Tibial artery (tissue), 4 donors: ENCODE data around the gene CLCA1.

ENCODE experiments used
- DNase-seq, 2 donors: peaks; one replicate each; pipeline ENCODE4 v3.0.0-alpha.2; 2019
- H3K27ac ChIP-seq, 2 donors: fragments of 200-600 bp; sonication (generic) in 1 of 2; 1 replicate in 1 of 2; 2 replicates in 1 of 2; pipeline ENCODE4 v1.5.1; 2018 to 2019; ENCODE audit warnings: mild to moderate bottlenecking in 1 of 2
- H3K27me3 ChIP-seq, 2 donors: fragments of 200-600 bp; sonication (generic) in 1 of 2; one replicate each; pipeline versions ENCODE4 v1.5.1 to v1.6.0; 2016 to 2019
- H3K36me3 ChIP-seq, 3 donors: fragments of 200-600 bp; sonication (generic) in 2 of 3; one replicate each; pipeline ENCODE4 v1.5.1; 2016 to 2019; ENCODE audit warnings: mild to moderate bottlenecking in 2 of 3
- H3K4me1 ChIP-seq, 4 donors: fragments of 200-600 bp; sonication (generic) in 2 of 4; 1 replicate in 3 of 4; 2 replicates in 1 of 4; pipeline ENCODE4 v1.5.1; 2016 to 2019
- H3K4me3 ChIP-seq, 2 donors: fragments of 200-600 bp; sonication (generic) in 1 of 2; 1 replicate in 1 of 2; 2 replicates in 1 of 2; pipeline ENCODE4 v1.5.1; 2018 to 2019; ENCODE audit warnings: mild to moderate bottlenecking in 2 of 2
- H3K9me3 ChIP-seq, 3 donors: fragments of 200-600 bp; sonication (generic) in 1 of 3; one replicate each; pipeline ENCODE4 v1.5.1; 2016 to 2019
- intact Hi-C: fragments of 100-400 bp; cut with DNase I; formaldehyde crosslinking; loops from one replicate; pipeline ENCODE4 v1.15.0; 2023; ENCODE audit warnings: low total_unique reads
- TF ChIP-seq, protein P1 (sequence below), 2 experiments: fragments of 200-600 bp in 1 of 2; fragments of 450-650 bp in 1 of 2; IDR thresholded peaks; one replicate each; pipeline ENCODE4 v1.5.1; 2017 to 2019; ENCODE audit warnings: antibody characterized with exemption in 2 of 2, mild to moderate bottlenecking in 1 of 2, moderate library complexity in 1 of 2

The CLCA1 gene

GRCh38 chr1:86468501-86468977 is at the start of gene CLCA1:
CLCA1 (plus strand) TSS chr1:86468927; CDS start chr1:86468972, 45 bp downstream.
- TF ChIP-seq, protein P1, sequence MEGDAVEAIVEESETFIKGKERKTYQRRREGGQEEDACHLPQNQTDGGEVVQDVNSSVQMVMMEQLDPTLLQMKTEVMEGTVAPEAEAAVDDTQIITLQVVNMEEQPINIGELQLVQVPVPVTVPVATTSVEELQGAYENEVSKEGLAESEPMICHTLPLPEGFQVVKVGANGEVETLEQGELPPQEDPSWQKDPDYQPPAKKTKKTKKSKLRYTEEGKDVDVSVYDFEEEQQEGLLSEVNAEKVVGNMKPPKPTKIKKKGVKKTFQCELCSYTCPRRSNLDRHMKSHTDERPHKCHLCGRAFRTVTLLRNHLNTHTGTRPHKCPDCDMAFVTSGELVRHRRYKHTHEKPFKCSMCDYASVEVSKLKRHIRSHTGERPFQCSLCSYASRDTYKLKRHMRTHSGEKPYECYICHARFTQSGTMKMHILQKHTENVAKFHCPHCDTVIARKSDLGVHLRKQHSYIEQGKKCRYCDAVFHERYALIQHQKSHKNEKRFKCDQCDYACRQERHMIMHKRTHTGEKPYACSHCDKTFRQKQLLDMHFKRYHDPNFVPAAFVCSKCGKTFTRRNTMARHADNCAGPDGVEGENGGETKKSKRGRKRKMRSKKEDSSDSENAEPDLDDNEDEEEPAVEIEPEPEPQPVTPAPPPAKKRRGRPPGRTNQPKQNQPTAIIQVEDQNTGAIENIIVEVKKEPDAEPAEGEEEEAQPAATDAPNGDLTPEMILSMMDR (IDR thresholded peaks at IDR 0.05): no peak
- H3K4me1 ChIP-seq: peaks cover 0 to 4% (median 0%) of the 10 kb centered on the region in 4 donors
- no peak for DNase-seq
- intact Hi-C loops: no loop called here
- no peak within 1 kb of the TSS for H3K27ac ChIP-seq
- no peaks in the 10 kb centered on the region for H3K36me3 ChIP-seq
- no peak within 1 kb of the TSS for H3K4me3 ChIP-seq
- H3K27me3 ChIP-seq: no peaks in the 10 kb centered on the region
- H3K9me3 ChIP-seq: no peaks in the 10 kb centered on the region

- Histone ChIP-seq H3K9me3 (no peaks in the 10 kb centered on the region), H3K4me1 (peaks cover 0 to 8% (median 0%) of the 10 kb centered on the region in 4 donors), H3K27me3 (no peaks in the 10 kb centered on the region), H3K36me3 (no peaks in the 10 kb centered on the region), H3K27ac (no peak overlapping the region), H3K4me3 (no peak overlapping the region)
- TF ChIP-seq, protein P1 (IDR thresholded peaks at IDR 0.05): peak in 1 of 2 experiments; percentile 19
- intact Hi-C loops: no loop called here
- DNase-seq: no peak
These were observed 49.3 kb upstream of the CLCA1 start for GRCh38 chr1:86419277-86419903.

- no peak overlapping the region for H3K27ac ChIP-seq
- intact Hi-C loops: no loop called here
- no peaks in the 10 kb centered on the region for H3K36me3 ChIP-seq
- no peaks in the 10 kb centered on the region for H3K27me3 ChIP-seq
- TF ChIP-seq, protein P1 (IDR thresholded peaks at IDR 0.05): no peak
- no peak overlapping the region for H3K4me3 ChIP-seq
- peaks cover 0 to 8% (median 0%) of the 10 kb centered on the region in 4 donors for H3K4me1 ChIP-seq
- no peaks in the 10 kb centered on the region for H3K9me3 ChIP-seq
- no peak for DNase-seq
These were observed 47.0 kb upstream of the CLCA1 start for GRCh38 chr1:86421601-86422280.

- TF ChIP-seq, protein P1 (IDR thresholded peaks at IDR 0.05): no peak
- no peaks in the 10 kb centered on the region for H3K9me3 ChIP-seq
- no peak overlapping the region for H3K4me3 ChIP-seq
- intact Hi-C loops: no loop called here
- no peaks in the 10 kb centered on the region for H3K36me3 ChIP-seq
- no peaks in the 10 kb centered on the region for H3K27me3 ChIP-seq
- peaks cover 0 to 8% (median 0%) of the 10 kb centered on the region in 4 donors for H3K4me1 ChIP-seq
- no peak overlapping the region for H3K27ac ChIP-seq
- DNase-seq: no peak
These were observed 45.3 kb upstream of the CLCA1 start for GRCh38 chr1:86423473-86423872.

DNA sequence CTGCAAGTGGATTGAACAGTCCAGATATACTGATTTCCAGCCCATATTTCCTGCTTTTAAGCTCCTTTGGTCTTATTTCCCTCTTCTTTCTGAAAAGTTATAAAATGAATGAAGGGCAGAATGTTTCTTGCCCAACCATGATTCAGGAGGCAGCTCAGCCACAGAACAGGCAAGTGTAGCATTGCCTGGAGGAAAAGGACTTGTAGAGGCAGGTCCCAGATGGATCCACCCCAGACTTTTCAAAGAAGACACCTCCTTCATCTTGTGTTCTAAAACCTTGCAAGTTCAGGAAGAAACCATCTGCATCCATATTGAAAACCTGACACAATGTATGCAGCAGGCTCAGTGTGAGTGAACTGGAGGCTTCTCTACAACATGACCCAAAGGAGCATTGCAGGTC is 44.9 kb upstream of the CLCA1 start, which contains the start of gene CLCA2:
TSS of gene CLCA2 (plus strand) at position 299 of the 400 bp plus-strand sequence. CDS start at position 376, 77 bp downstream.
- Histone ChIP-seq H3K36me3 (no peaks in the 10 kb centered on the region), H3K4me1 (peaks cover 0 to 8% (median 0%) of the 10 kb centered on the region in 4 donors), H3K9me3 (no peaks in the 10 kb centered on the region), H3K4me3 (no peak within 1 kb of the TSS), H3K27ac (no peak within 1 kb of the TSS), H3K27me3 (no peaks in the 10 kb centered on the region)
- intact Hi-C loops: no loop called here
- no peak for DNase-seq
- TF ChIP-seq, protein P1 (IDR thresholded peaks at IDR 0.05): no peak
